K562 (cell line): Measurements from ENCODE around the gene RNF187. TPM values are rescaled to one million over a fixed set of nuclear protein-coding genes. Genes with fewer than 3 reads are reported as not detected.

Source experiments
- ATAC-seq: fragments of 200-7000 bp; cut with Tn5 transposase; 3 replicates; pipeline ENCODE4 v1.9.1; 2020; ENCODE audit warnings: moderate library complexity
- BruUV-seq: library from RNA; stranded (reverse); fragments of 400-500 nt; replicated peaks from 2 replicates; lab custom pipeline; 2021; lab: Mats Ljungman, UMichigan
- CTCF ChIA-PET: fragments of 300-600 bp; formaldehyde crosslinking; extraction: SDS; loops from one replicate; lab custom pipeline; 2021; ENCODE audit warnings: low intra/inter-chr PET ratio; lab: Yijun Ruan, JAX
- POLR2A ChIA-PET: fragments of 300-600, 350-650 bp; sonication (Branson Sonifier 250); formaldehyde crosslinking; extraction: SDS; loops from one replicate; lab custom pipeline; 2021; ENCODE audit warnings: antibody characterized with exemption, inconsistent platforms; lab: Yijun Ruan, JAX
- DNase-seq, 4 experiments: peaks; one replicate each; pipeline versions ENCODE4 v3.0.0 to v3.0.0-alpha.2; 2011 to 2018; ENCODE audit warnings: low spot score in 3 of 4, mixed read lengths in 3 of 4; ENCODE audit errors: extremely low read depth in 1 of 4
- FAIRE-seq: peaks from 2 replicates; lab custom pipeline; 2011; peaks lifted over from hg19 to GRCh38; lab: Jason Lieb, UNC
- H2AFZ ChIP-seq: 2 replicates; pipeline ENCODE4 v1.6.0; 2011; ENCODE audit warnings: low read depth, low read length, control low read depth, inconsistent platforms
- H3K27ac ChIP-seq: fragments of 200-600 bp; 3 replicates; pipeline ENCODE4 v1.8.0; 2011; ENCODE audit warnings: low read depth, mild to moderate bottlenecking, control low read depth, inconsistent platforms, low read length, moderate library complexity, mixed read lengths; ENCODE audit errors: extremely low read depth
- H3K27me3 ChIP-seq, 2 experiments: fragments of 300-600 bp in 1 of 2; 2 replicates in 1 of 2; 3 replicates in 1 of 2; pipeline versions ENCODE4 v1.6.0 to v1.8.0; 2011; ENCODE audit warnings: inconsistent platforms in 2 of 2, low read length in 2 of 2, mild to moderate bottlenecking in 1 of 2, mixed read lengths in 1 of 2, moderate library complexity in 1 of 2; ENCODE audit not compliant: control insufficient read depth in 2 of 2, insufficient read depth in 2 of 2
- H3K36me3 ChIP-seq: fragments of 300-600 bp; 3 replicates; pipeline ENCODE4 v1.8.0; 2011; ENCODE audit warnings: mild to moderate bottlenecking, low read length, inconsistent platforms; ENCODE audit not compliant: control insufficient read depth, insufficient read depth
- H3K4me1 ChIP-seq, 2 experiments: fragments of 200-600 bp in 1 of 2; replicated peaks in 1 of 2; 2 replicates in 1 of 2; 3 replicates in 1 of 2; pipeline versions ENCODE4 v1.5.1 to v1.8.0; 2011; ENCODE audit warnings: inconsistent platforms in 2 of 2, low read length in 2 of 2, mild to moderate bottlenecking in 1 of 2, mixed read lengths in 1 of 2, moderate library complexity in 1 of 2; ENCODE audit not compliant: control insufficient read depth in 2 of 2, insufficient read depth in 2 of 2
- H3K4me2 ChIP-seq: 2 replicates; pipeline ENCODE4 v1.6.1; 2011; ENCODE audit warnings: low read length, control low read depth, inconsistent platforms, mixed read lengths; ENCODE audit not compliant: insufficient read depth
- H3K4me3 ChIP-seq: fragments of 200-600 bp; sonication (generic), shearing (Covaris generic); 2 replicates; pipeline ENCODE4 v1.5.1; 2016; ENCODE audit warnings: control low read depth, inconsistent platforms
- H3K79me2 ChIP-seq: fragments of 200-600 bp; 3 replicates; pipeline ENCODE4 v1.8.0; 2011; ENCODE audit warnings: low read length, inconsistent platforms; ENCODE audit not compliant: control insufficient read depth, insufficient read depth
- H3K9ac ChIP-seq, 2 experiments: 2 replicates each; pipeline versions ENCODE4 v1.6.0 to v1.6.1; 2011; ENCODE audit warnings: low read depth in 2 of 2, low read length in 2 of 2, control low read depth in 1 of 2, inconsistent platforms in 1 of 2, mild to moderate bottlenecking in 1 of 2, mixed read lengths in 1 of 2; ENCODE audit not compliant: insufficient read depth in 1 of 2
- H3K9me1 ChIP-seq: one replicate; pipeline ENCODE4 v1.6.0; 2011; ENCODE audit warnings: inconsistent platforms, mild to moderate bottlenecking, low read length, moderate library complexity; ENCODE audit not compliant: control insufficient read depth, insufficient read depth
- H3K9me3 ChIP-seq: replicated peaks from 2 replicates; pipeline ENCODE4 v1.5.1; 2011; ENCODE audit warnings: low read depth, low read length, inconsistent platforms; ENCODE audit not compliant: control insufficient read depth, insufficient read depth
- H4K20me1 ChIP-seq: replicated peaks from 2 replicates; pipeline ENCODE4 v1.6.1; 2011; ENCODE audit warnings: low read length, inconsistent platforms, mixed read lengths; ENCODE audit not compliant: control insufficient read depth, insufficient read depth
- ARID3B ChIP-seq: fragments of 250-450 bp; sonication (Bioruptor Pico); IDR thresholded peaks from 2 replicates; pipeline ENCODE4 v1.4.0; 2020; ENCODE audit warnings: borderline replicate concordance
- GABPA ChIP-seq: fragments of 200-800 bp; sonication (Bioruptor generic); conservative IDR thresholded peaks from 2 replicates; pipeline ENCODE4 v1.6.1; 2016; ENCODE audit warnings: low read depth, missing genetic modification characterization, missing compliant biosample characterization
- HNRNPK ChIP-seq: fragments of 200-400 bp; formaldehyde crosslinking; IDR thresholded peaks from one replicate; pipeline ENCODE4 v1.6.1; 2018; ENCODE audit warnings: mild to moderate bottlenecking, low read depth, low read length; ENCODE audit not compliant: poor library complexity, severe bottlenecking
- KDM5B ChIP-seq: fragments of 200-600 bp; sonication (generic); IDR thresholded peaks from 2 replicates; pipeline ENCODE4 v1.6.1; 2012; ENCODE audit warnings: low read depth, mild to moderate bottlenecking, moderate library complexity, low read length, control low read depth, inconsistent platforms; ENCODE audit not compliant: insufficient replicate concordance
- MEIS2 ChIP-seq: fragments of 450-650 bp; IDR thresholded peaks from 2 replicates; pipeline ENCODE4 v1.6.1; 2014; ENCODE audit warnings: mild to moderate bottlenecking; ENCODE audit not compliant: partially characterized antibody
- MITF ChIP-seq: IDR thresholded peaks from 2 replicates; pipeline ENCODE4 v1.6.1; 2014; ENCODE audit warnings: antibody characterized with exemption
- MLLT1 ChIP-seq, 2 experiments: fragments of 450-650 bp; IDR thresholded peaks; 2 replicates each; pipeline ENCODE4 v1.6.1; 2016
- NFATC3 ChIP-seq: fragments of 450-650 bp; IDR thresholded peaks from 2 replicates; pipeline ENCODE4 v1.6.1; 2017; ENCODE audit warnings: mild to moderate bottlenecking
- PCBP1 ChIP-seq: fragments of 200-400 bp; formaldehyde crosslinking; IDR thresholded peaks from 2 replicates; pipeline ENCODE4 v1.6.1; 2018; ENCODE audit warnings: mild to moderate bottlenecking, low read depth, low read length; ENCODE audit not compliant: poor library complexity, severe bottlenecking
- PHF8 ChIP-seq: fragments of 200-600 bp; sonication (generic); IDR thresholded peaks from 2 replicates; pipeline ENCODE4 v1.6.1; 2012; ENCODE audit warnings: mixed run types, mild to moderate bottlenecking, inconsistent platforms, low read length, moderate library complexity, borderline replicate concordance
- RNF2 ChIP-seq: sonication (generic); IDR thresholded peaks from 2 replicates; pipeline ENCODE4 v1.6.1; 2016
- TCF3 ChIP-seq: sonication (generic); formaldehyde crosslinking; IDR thresholded peaks from 2 replicates; pipeline ENCODE4 v1.4.0; 2020; ENCODE audit warnings: mild to moderate bottlenecking, missing genetic modification reagents
- YBX1 ChIP-seq: fragments of 450-650 bp; IDR thresholded peaks from 2 replicates; pipeline ENCODE4 v1.7.1; 2016; ENCODE audit warnings: mild to moderate bottlenecking
- ZBTB9 ChIP-seq: fragments of 450-650 bp; formaldehyde crosslinking; IDR thresholded peaks from 2 replicates; pipeline ENCODE4 v1.4.0; 2020; ENCODE audit warnings: mild to moderate bottlenecking, moderate library complexity
- WGBS: fragments of 100-300 bp; shearing (Covaris generic); methylation state at CpG from one replicate; pipeline ENCODE4 v1.1.6; 2016; ENCODE audit warnings: low coverage, mixed read lengths; ENCODE audit not compliant: insufficient coverage; ENCODE audit errors: missing lambda C conversion rate; 5-methylcytosine and 5-hydroxymethylcytosine counted together
- in situ Hi-C: fragments of 300-500 bp; cut with MboI; formaldehyde crosslinking; loops from 4 replicates; pipeline ENCODE4 v1.15.0; 2018; ENCODE audit warnings: inconsistent platforms, mixed read lengths
- intact Hi-C: fragments of 100-400 bp; cut with micrococcal nuclease; formaldehyde crosslinking; loops from 2 replicates; pipeline ENCODE4 v1.14.2; 2022
- polyA plus RNA-seq, 8 experiments: library from polyadenylated mRNA; depleted of rRNA in 4 of 8; stranded (reverse) in 5 of 8; unstranded in 3 of 8; fragments of >200 nt; fragmentation: Nextera tagmentation in 2 of 8; fragmentation: Illumina TruSeq in 1 of 8; extraction: Ambion mirVana in 2 of 8; extraction: Trizol in 1 of 8; gene quantifications; 2 replicates each; pipeline versions ENCODE4 v1.2.1 to v1.2.3, GENCODE V29; 2011 to 2014; ENCODE audit warnings: inconsistent platforms in 1 of 8, missing spikeins in 1 of 8
- total RNA-seq, 7 experiments: library from RNA; depleted of rRNA in 6 of 7; stranded (reverse); fragments of >200 nt in 6 of 7; fragmentation: Illumina TruSeq in 2 of 7; extraction: Trizol in 2 of 7; gene quantifications; 2 replicates each; pipeline versions ENCODE4 v1.2.1 to v1.2.3, GENCODE V29; 2011 to 2021; ENCODE audit warnings: low replicate concordance in 1 of 7

RNF187 gene
- total and polyA plus RNA-seq, 9 of the 15 experiments (the other 6 are each of a cell fraction or from before 2014, with no cell fraction given), result 2.3 to 119 (median 41.9) TPM

- no TSS peak for BruUV-seq
- intact Hi-C loops, result no loop called here
- TF ChIP-seq RNF2 (peak; percentile 15; the same call in 1 of the 2 replicates), NFATC3 (no peak), ZBTB9 (0 out of 2 replicates have a peak, but pooled peaks have one; percentile 29), PHF8 (no peak), HNRNPK (no peak), MEIS2 (peak; percentile 13), KDM5B (no peak), ARID3B (CRISPR knock-in tag) (no peak), MLLT1 (IDR thresholded peaks at IDR 0.05) (0 out of 4 replicates have a peak, but pooled peaks of 1 of the 2 experiments have one; percentile 30), MITF (no peak), TCF3 (no peak), YBX1 (no peak), PCBP1 (no peak), GABPA (tag) (peak; percentile 76)
Observed at GRCh38 chr1:228478912-228479711, 8.1 kb upstream of the RNF187 start.

More at GRCh38 chr1:228478912-228479711, 8.1 kb upstream of the RNF187 start:
- Histone ChIP-seq H3K4me1 (peaks cover 12 to 34% of the 10 kb centered on the region in 2 experiments), H3K9me3 (no peaks in the 10 kb centered on the region), H3K4me3 (no peak overlapping the region), H3K27ac (no peak overlapping the region), H3K9me1 (no peaks in the 10 kb centered on the region), H2AFZ (0 out of 2 replicates have a peak overlapping the region, but pooled peaks have one; percentile 5), H3K4me2 (no peak overlapping the region; the same call in 1 of the 2 replicates), H3K9ac (peak overlapping the region in 1 of 2 experiments; percentile 5; a peak in 2 of 4 replicates), H3K79me2 (no peaks in the 10 kb centered on the region), H3K36me3 (no peaks in the 10 kb centered on the region), H4K20me1 (no peaks in the 10 kb centered on the region), H3K27me3 (no peaks in the 10 kb centered on the region)
- WGBS, result 27% methylated on average over 10 of the region's 10 CpGs
- ChIA-PET POLR2A (interaction anchor here (0.6 to 1.2 kb wide), 7 partner anchors 10 to 1679 kb away, joined by 3 to 4 read pairs (median 3); no protein-coding TSS in a partner anchor), CTCF (no interaction called here)
- in situ Hi-C loops, result no loop called here
- peak; percentile 52 for ATAC-seq
- no peak for FAIRE-seq
- peak in 1 of 4 experiments; percentile 48 for DNase-seq
